Liver (tissue), 9 donors: ENCODE results near the gene IL18RAP. TPM values are rescaled to one million over a fixed set of nuclear protein-coding genes. Genes with fewer than 3 reads are reported as not detected.

Source experiments
- DNase-seq: peaks from one replicate; pipeline ENCODE4 v3.0.0-alpha.2; 2017; ENCODE audit warnings: low spot score
- H3K27ac ChIP-seq, 2 donors: one replicate each; pipeline ENCODE4 v1.7.0; 2013; ENCODE audit warnings: inconsistent platforms in 2 of 2, low read length in 2 of 2, control low read depth in 1 of 2, low read depth in 1 of 2, mild to moderate bottlenecking in 1 of 2
- H3K27me3 ChIP-seq, 4 donors: one replicate each; pipeline versions ENCODE4 v1.6.1 to v1.7.0; 2013; ENCODE audit warnings: low read length in 3 of 4, inconsistent platforms in 1 of 4, mild to moderate bottlenecking in 1 of 4, moderate library complexity in 1 of 4; ENCODE audit not compliant: control insufficient read depth in 4 of 4, insufficient read depth in 4 of 4
- H3K36me3 ChIP-seq, 4 donors: one replicate each; pipeline versions ENCODE4 v1.6.1 to v1.7.0; 2013; ENCODE audit warnings: low read length in 3 of 4, mild to moderate bottlenecking in 3 of 4, low read depth in 1 of 4, moderate library complexity in 1 of 4; ENCODE audit not compliant: control insufficient read depth in 4 of 4, insufficient read depth in 3 of 4
- H3K4me1 ChIP-seq, 4 donors: one replicate each; pipeline versions ENCODE4 v1.6.1 to v1.7.0; 2013; ENCODE audit warnings: low read length in 3 of 4, mild to moderate bottlenecking in 3 of 4, moderate library complexity in 1 of 4; ENCODE audit not compliant: control insufficient read depth in 4 of 4, insufficient read depth in 4 of 4
- H3K4me3 ChIP-seq, 3 donors: one replicate each; pipeline versions ENCODE4 v1.6.1 to v1.7.0; 2013; ENCODE audit warnings: low read length in 3 of 3, control low read depth in 1 of 3, low read depth in 1 of 3, mild to moderate bottlenecking in 1 of 3
- H3K9ac ChIP-seq, 2 donors: one replicate each; pipeline ENCODE4 v1.7.0; 2013; ENCODE audit warnings: low read length in 2 of 2, mild to moderate bottlenecking in 2 of 2, moderate library complexity in 2 of 2, control low read depth in 1 of 2, low read depth in 1 of 2
- H3K9me3 ChIP-seq, 4 donors: one replicate each; pipeline versions ENCODE4 v1.6.1 to v1.7.0; 2013; ENCODE audit warnings: low read length in 3 of 4; ENCODE audit not compliant: control insufficient read depth in 4 of 4
- ATF3 ChIP-seq: IDR thresholded peaks from 2 replicates; pipeline ENCODE4 v1.6.1; 2016; ENCODE audit warnings: antibody characterized with exemption
- EGR1 ChIP-seq, 2 donors: IDR thresholded peaks; 2 replicates each; pipeline ENCODE4 v1.6.1; 2016 to 2018; ENCODE audit warnings: antibody characterized with exemption in 2 of 2, low read depth in 2 of 2
- FOXA1 ChIP-seq: IDR thresholded peaks from 2 replicates; pipeline ENCODE4 v1.6.1; 2016; ENCODE audit warnings: antibody characterized with exemption
- FOXA2 ChIP-seq: IDR thresholded peaks from 2 replicates; pipeline ENCODE4 v1.6.1; 2016; ENCODE audit warnings: antibody characterized with exemption
- GABPA ChIP-seq, 2 donors: IDR thresholded peaks in 1 of 2; conservative IDR thresholded peaks in 1 of 2; 2 replicates each; pipeline ENCODE4 v1.6.1; 2016; ENCODE audit warnings: antibody characterized with exemption in 2 of 2, mild to moderate bottlenecking in 1 of 2, moderate library complexity in 1 of 2
- HNF4A ChIP-seq, 2 donors: conservative IDR thresholded peaks; 2 replicates each; pipeline ENCODE4 v1.6.1; 2016; ENCODE audit warnings: antibody characterized with exemption in 2 of 2, mild to moderate bottlenecking in 2 of 2
- HNF4G ChIP-seq: IDR thresholded peaks from 2 replicates; pipeline ENCODE4 v1.6.1; 2016; ENCODE audit warnings: antibody characterized with exemption
- JUND ChIP-seq, 2 donors: IDR thresholded peaks; 2 replicates each; pipeline ENCODE4 v1.6.1; 2016; ENCODE audit warnings: antibody characterized with exemption in 2 of 2
- NR2F2 ChIP-seq: IDR thresholded peaks from 2 replicates; pipeline ENCODE4 v1.6.1; 2016; ENCODE audit warnings: antibody characterized with exemption
- RAD21 ChIP-seq, 2 donors: IDR thresholded peaks; 2 replicates each; pipeline ENCODE4 v1.6.1; 2016; ENCODE audit warnings: antibody characterized with exemption in 2 of 2, mild to moderate bottlenecking in 2 of 2
- REST ChIP-seq: IDR thresholded peaks from 2 replicates; pipeline ENCODE4 v1.6.1; 2016; ENCODE audit warnings: antibody characterized with exemption, mild to moderate bottlenecking
- RXRA ChIP-seq, 2 donors: IDR thresholded peaks; 2 replicates each; pipeline ENCODE4 v1.6.1; 2017 to 2018; ENCODE audit warnings: antibody characterized with exemption in 2 of 2, mild to moderate bottlenecking in 1 of 2
- SP1 ChIP-seq: IDR thresholded peaks from 2 replicates; pipeline ENCODE4 v1.6.1; 2018; ENCODE audit warnings: antibody characterized with exemption, mild to moderate bottlenecking
- TAF1 ChIP-seq: conservative IDR thresholded peaks from 2 replicates; pipeline ENCODE4 v1.6.1; 2016; ENCODE audit warnings: antibody characterized with exemption, mild to moderate bottlenecking
- YY1 ChIP-seq: IDR thresholded peaks from 2 replicates; pipeline ENCODE4 v1.6.1; 2016; ENCODE audit warnings: antibody characterized with exemption, mild to moderate bottlenecking
- ZBTB33 ChIP-seq: IDR thresholded peaks from 2 replicates; pipeline ENCODE4 v1.6.1; 2016; ENCODE audit warnings: antibody characterized with exemption
- WGBS: extraction: QIAGEN DNeasy Blood & Tissue Kit; methylation state at CpG from one replicate; pipeline ENCODE4 v1.1.7; 2013; 5-methylcytosine and 5-hydroxymethylcytosine counted together
- polyA plus RNA-seq, 2 donors: library from polyadenylated mRNA; stranded (reverse) in 1 of 2; unstranded in 1 of 2; fragments of 200-250 nt in 1 of 2; fragments of >200 nt in 1 of 2; fragmentation: Nextera tagmentation in 1 of 2; extraction: Ambion mirVana in 1 of 2; gene quantifications; one replicate each; pipeline versions ENCODE4 v1.2.1 to v1.2.3, GENCODE V29; 2013 to 2015
- total RNA-seq, 2 donors: library from RNA; depleted of rRNA; stranded (reverse); fragments of >200 nt; gene quantifications; one replicate each; pipeline ENCODE4 v1.2.3, GENCODE V29; 2014
- TF ChIP-seq, protein P1 (sequence below): fragments of 150-350 bp; IDR thresholded peaks from 2 replicates; pipeline ENCODE4 v1.5.1; 2017; ENCODE audit warnings: improper control_type of control experiment, low read depth, low read length; ENCODE audit not compliant: missing input control
- TF ChIP-seq, protein P2 (sequence below): IDR thresholded peaks from 2 replicates; pipeline ENCODE4 v1.6.1; 2016; ENCODE audit warnings: antibody characterized with exemption
- donor health status: healthy.
- donor health status: healthy.
- donor health status: healthy.
- donor health status: healthy.
- donor health status: healthy.

The IL18RAP gene
- total and polyA plus RNA-seq, 4 donors: 0.14 to 7.3 (median 1.4) TPM

DNA sequence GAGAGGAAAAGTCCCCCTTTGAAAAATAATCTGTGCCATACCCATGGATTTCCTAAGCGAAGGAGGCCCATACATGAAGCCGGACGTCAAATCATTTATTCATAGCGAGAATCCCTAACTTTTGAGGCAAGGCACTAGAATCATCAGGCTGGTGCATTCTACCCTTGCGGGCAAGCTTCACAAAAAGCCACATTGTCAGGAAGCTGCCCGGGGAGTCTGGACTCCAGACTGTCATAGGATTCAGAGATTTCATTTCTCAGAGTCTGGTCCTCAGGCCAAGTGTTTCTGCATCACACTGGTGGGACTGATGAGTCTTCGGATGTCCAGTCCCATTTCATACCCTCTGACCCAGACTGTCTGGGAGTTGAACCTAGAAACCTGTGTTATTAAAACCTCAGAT, 59.0 kb downstream of the IL18RAP start (continued):
- no peak for TF ChIP-seq SP1

GRCh38 chr2:102483086-102483485, 60.1 kb downstream of the IL18RAP start:
- 90% methylated on average over 6 of the region's 6 CpGs for whole genome bisulfite sequencing
- H3K27ac ChIP-seq: no peak overlapping the region
- H3K27me3 ChIP-seq: peaks cover 0 to 1% (median 0%) of the 10 kb centered on the region in 4 donors
- no peaks in the 10 kb centered on the region for H3K4me1 ChIP-seq
- H3K9ac ChIP-seq: no peak overlapping the region
- no peak overlapping the region for H3K4me3 ChIP-seq
- H3K36me3 ChIP-seq: no peaks in the 10 kb centered on the region
- no peaks in the 10 kb centered on the region for H3K9me3 ChIP-seq
- TF ChIP-seq TAF1 (no peak), GABPA (IDR thresholded peaks at IDR 0.05 in 1 of 2, conservative IDR thresholded peaks at IDR 0.05 in 1 of 2) (no peak), RXRA (IDR thresholded peaks at IDR 0.05) (no peak), REST (no peak), FOXA1 (no peak), YY1 (no peak), EGR1 (IDR thresholded peaks at IDR 0.05; ENCODE audit: low read depth in 2 of 2) (no peak), HNF4A (conservative IDR thresholded peaks at IDR 0.05) (no peak), NR2F2 (no peak), HNF4G (no peak), SP1 (no peak), ZBTB33 (no peak), JUND (IDR thresholded peaks at IDR 0.05) (no peak), FOXA2 (no peak), RAD21 (IDR thresholded peaks at IDR 0.05) (no peak), ATF3 (no peak)
- TF ChIP-seq, protein P1, sequence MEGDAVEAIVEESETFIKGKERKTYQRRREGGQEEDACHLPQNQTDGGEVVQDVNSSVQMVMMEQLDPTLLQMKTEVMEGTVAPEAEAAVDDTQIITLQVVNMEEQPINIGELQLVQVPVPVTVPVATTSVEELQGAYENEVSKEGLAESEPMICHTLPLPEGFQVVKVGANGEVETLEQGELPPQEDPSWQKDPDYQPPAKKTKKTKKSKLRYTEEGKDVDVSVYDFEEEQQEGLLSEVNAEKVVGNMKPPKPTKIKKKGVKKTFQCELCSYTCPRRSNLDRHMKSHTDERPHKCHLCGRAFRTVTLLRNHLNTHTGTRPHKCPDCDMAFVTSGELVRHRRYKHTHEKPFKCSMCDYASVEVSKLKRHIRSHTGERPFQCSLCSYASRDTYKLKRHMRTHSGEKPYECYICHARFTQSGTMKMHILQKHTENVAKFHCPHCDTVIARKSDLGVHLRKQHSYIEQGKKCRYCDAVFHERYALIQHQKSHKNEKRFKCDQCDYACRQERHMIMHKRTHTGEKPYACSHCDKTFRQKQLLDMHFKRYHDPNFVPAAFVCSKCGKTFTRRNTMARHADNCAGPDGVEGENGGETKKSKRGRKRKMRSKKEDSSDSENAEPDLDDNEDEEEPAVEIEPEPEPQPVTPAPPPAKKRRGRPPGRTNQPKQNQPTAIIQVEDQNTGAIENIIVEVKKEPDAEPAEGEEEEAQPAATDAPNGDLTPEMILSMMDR: no peak
- TF ChIP-seq, protein P2, sequence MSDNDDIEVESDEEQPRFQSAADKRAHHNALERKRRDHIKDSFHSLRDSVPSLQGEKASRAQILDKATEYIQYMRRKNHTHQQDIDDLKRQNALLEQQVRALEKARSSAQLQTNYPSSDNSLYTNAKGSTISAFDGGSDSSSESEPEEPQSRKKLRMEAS: no peak
- DNase-seq: no peak
